ENCODE data around the gene SP2.

SP2 gene

DNA sequence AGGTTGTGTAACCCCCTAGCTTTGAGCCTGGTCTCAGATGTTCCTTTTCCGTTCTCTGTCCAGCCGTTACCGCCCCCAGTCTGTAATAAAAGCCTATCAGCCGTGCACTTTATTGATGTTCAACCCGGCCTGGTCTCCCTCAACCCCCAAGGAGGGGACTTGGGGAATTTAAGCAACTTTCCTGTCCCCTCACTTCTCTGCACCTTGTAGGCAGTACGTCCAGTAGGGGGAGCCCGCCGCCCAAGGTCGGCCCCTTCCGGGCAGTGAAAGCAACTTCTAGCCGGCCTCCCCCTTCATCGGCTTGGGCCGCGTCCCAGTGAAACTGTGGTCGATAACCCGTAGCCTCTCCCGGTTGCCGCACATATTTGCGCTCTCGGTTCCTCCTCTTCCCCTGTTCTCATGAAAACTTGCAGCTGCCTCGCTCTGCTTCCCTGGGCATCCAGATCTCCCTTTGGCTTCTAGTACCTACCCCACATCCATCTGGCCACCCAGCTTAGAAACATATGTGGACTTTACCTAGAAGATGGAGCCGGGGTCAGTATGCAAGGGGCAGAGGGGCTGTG lies 53.2 kb downstream of the SP2 start:
- no peaks in the 10 kb centered on the region for H3K9me3 ChIP-seq (ENCODE audit: control insufficient read depth, low read depth, low read length)
- no peak overlapping the region for H3K27ac ChIP-seq (ENCODE audit: low read length)
- H3K27me3 ChIP-seq (ENCODE audit: control insufficient read depth, insufficient read depth, low read length) = no peaks in the 10 kb centered on the region
- H3K4me1 ChIP-seq (ENCODE audit: control insufficient read depth, low read depth, low read length) = peaks cover 8% of the 10 kb centered on the region
- H3K4me3 ChIP-seq (ENCODE audit: low read length) = peak overlapping the region; percentile 49
- H3K9ac ChIP-seq (ENCODE audit: low read length) = peak overlapping the region; percentile 12
- H3K36me3 ChIP-seq (ENCODE audit: control insufficient read depth, low read depth, low read length) = no peaks in the 10 kb centered on the region

DNA sequence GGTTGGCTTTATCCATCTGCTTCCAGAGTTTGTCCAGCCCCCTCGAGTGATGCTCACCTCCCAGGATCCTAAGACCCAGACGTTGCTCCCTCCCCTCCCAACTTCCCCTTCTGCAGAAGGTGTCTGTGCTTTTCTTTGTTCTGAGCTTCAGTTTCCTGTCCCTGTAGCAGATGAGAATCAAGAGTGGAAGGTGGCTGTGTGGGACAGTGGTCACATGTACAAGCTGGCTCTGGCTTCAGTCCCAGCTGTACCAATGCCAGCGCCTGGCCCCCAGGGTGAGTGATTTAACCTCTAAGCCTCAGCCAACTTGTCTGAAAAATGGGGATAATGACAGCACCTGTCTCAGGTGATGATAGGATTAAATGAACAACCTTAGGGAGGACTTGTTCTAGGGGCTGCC lies 53.9 kb downstream of the SP2 start:
- no peak overlapping the region for H3K27ac ChIP-seq (ENCODE audit: low read length)
- peak overlapping the region; percentile 49 for H3K4me3 ChIP-seq (ENCODE audit: low read length)
- no peaks in the 10 kb centered on the region for H3K27me3 ChIP-seq (ENCODE audit: control insufficient read depth, insufficient read depth, low read length)
- H3K36me3 ChIP-seq (ENCODE audit: control insufficient read depth, low read depth, low read length) = no peaks in the 10 kb centered on the region
- H3K4me1 ChIP-seq (ENCODE audit: control insufficient read depth, low read depth, low read length) = peaks cover 8% of the 10 kb centered on the region
- H3K9me3 ChIP-seq (ENCODE audit: control insufficient read depth, low read depth, low read length) = no peaks in the 10 kb centered on the region
- H3K9ac ChIP-seq (ENCODE audit: low read length) = no peak overlapping the region

DNA sequence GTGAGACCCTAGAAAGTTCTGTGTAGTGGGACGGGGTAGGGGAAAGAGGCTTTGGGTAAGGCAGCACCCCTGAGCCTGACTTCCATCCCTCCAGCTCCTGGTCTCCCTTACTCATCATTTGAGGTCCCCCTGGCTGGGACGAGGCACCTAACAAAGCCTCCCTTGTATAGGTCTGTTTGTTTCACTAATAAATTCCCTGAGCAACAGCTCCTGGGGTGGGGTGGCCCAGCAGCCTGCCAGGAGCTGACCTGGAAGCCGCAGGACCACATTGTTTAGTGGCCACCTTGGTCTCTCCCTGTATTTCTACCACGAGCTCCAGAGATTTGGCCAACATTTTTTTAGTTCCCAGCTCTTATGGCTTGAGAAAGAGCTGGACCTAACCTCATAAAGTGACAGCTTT lies 54.4 kb downstream of the SP2 start:
- Histone ChIP-seq H3K4me1 (ENCODE audit: control insufficient read depth, low read depth, low read length) (peaks cover 8% of the 10 kb centered on the region), H3K27me3 (ENCODE audit: control insufficient read depth, insufficient read depth, low read length) (no peaks in the 10 kb centered on the region), H3K9ac (ENCODE audit: low read length) (no peak overlapping the region), H3K36me3 (ENCODE audit: control insufficient read depth, low read depth, low read length) (no peaks in the 10 kb centered on the region), H3K4me3 (ENCODE audit: low read length) (no peak overlapping the region), H3K27ac (ENCODE audit: low read length) (no peak overlapping the region), H3K9me3 (ENCODE audit: control insufficient read depth, low read depth, low read length) (no peaks in the 10 kb centered on the region)

DNA sequence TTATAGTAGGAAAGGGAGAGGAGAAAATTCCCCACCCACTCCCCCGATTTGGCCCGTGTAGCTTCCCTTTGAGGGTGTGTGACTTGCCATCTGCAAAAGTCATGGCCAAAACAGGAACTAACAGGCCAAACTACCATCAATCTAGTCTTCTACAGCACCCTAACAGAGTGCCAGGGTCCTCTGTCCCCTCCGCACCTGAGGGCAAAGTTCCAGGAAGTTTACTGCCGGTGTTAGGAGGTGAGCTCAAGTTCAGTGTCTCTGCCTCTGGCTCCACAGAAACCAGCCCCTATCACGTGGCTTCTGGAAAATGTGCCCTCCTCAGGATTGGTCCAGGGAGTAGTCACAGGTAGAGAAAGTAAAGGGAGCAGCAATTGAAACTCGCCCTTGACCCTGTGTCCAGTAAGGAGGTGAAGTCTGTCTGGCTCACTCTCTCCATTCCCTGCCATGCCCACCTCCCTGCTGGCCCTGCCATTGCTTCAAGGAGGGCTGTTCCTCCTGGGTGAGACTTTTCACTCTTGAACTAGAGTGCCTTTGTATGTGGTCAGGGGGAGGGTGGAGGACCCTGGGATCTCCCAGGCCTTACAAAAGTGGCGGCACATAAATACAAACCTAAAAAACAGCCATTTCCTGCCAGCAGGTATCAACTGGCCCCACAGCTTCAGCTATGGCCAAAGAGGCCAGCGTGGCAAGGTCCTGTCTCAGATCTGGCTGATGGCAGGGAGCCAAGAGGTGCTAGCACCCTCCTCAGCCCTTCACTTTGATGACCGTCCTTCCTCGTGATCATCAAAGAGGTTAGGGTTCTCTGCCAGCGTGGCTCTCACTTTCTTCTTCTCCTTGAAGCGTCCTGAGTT lies 56.4 kb downstream of the SP2 start:
- Histone ChIP-seq H3K9me3 (ENCODE audit: control insufficient read depth, low read depth, low read length) (no peaks in the 10 kb centered on the region), H3K4me3 (ENCODE audit: low read length) (no peak overlapping the region), H3K9ac (ENCODE audit: low read length) (no peak overlapping the region), H3K27me3 (ENCODE audit: control insufficient read depth, insufficient read depth, low read length) (no peaks in the 10 kb centered on the region), H3K36me3 (ENCODE audit: control insufficient read depth, low read depth, low read length) (no peaks in the 10 kb centered on the region), H3K4me1 (ENCODE audit: control insufficient read depth, low read depth, low read length) (peaks cover 14% of the 10 kb centered on the region), H3K27ac (ENCODE audit: low read length) (no peak overlapping the region)

DNA sequence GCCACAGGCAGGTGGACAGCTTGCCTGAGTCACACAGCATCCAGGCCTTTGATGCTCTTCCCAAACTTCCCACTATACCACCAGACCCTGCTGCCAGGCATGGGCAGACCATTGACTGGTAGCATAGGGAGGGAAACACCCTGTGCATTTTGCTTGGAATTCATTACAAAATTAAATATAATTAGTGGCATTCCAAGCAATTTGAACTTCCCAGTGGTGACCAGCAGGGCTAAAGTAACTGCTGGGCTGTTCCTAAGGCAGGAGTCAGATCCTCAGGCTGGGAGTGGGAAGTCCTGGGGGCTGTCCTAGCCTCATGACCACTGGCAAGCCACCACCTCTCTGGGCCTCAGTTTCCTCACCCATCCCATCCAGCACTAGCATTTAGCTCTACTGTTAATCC lies 57.9 kb downstream of the SP2 start:
- Histone ChIP-seq H3K36me3 (ENCODE audit: control insufficient read depth, low read depth, low read length) (no peaks in the 10 kb centered on the region), H3K4me1 (ENCODE audit: control insufficient read depth, low read depth, low read length) (peaks cover 22% of the 10 kb centered on the region), H3K27me3 (ENCODE audit: control insufficient read depth, insufficient read depth, low read length) (no peaks in the 10 kb centered on the region), H3K4me3 (ENCODE audit: low read length) (no peak overlapping the region), H3K9me3 (ENCODE audit: control insufficient read depth, low read depth, low read length) (no peaks in the 10 kb centered on the region), H3K27ac (ENCODE audit: low read length) (no peak overlapping the region), H3K9ac (ENCODE audit: low read length) (no peak overlapping the region)

DNA sequence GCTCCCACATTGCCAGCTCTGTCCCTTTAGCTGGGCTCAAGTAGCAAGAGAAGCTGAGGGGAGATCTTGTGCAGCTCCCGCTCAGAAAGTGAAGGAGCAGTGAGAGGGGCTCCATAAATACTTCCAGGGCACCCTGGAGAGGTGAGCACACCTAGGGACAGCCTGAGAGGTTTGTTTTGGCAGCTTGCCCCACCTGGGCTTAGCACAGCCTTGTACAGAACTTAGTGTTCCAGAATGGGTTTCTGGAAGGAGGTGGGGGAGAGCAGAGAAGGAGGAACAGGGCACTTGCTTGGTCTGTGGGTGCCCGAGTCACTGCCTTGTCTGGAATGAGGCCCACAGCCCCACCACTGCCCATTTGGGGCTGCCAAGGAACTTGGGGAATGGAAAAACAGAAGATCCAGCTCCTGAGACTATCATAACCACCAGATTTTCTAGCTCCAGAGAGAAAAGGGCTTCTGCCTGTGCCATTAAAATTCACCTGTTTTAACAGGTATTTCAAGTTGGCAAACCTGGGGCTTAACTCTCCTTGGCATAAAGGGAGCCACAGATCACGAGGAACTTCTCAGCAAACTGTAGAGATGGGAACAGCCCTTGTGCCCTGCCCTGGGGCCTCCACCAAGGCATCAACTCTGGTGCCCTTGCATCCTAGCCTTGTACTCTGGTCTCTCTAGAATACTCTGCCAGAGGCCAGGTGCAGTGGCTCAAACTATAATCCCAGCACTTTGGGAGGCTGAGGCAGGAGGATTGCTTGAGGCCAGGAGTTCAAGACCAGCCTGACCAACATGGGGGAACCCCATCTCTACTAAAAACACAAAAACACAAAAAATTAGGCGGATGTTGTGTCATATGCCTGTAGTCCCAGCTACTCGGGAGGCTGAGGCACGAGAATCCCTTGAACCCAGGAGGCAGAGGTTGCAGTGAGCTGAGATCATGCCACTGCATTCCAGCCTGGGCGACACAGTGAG lies 59.7 kb downstream of the SP2 start:
- Histone ChIP-seq H3K9ac (ENCODE audit: low read length) (no peak overlapping the region), H3K4me3 (ENCODE audit: low read length) (no peak overlapping the region), H3K36me3 (ENCODE audit: control insufficient read depth, low read depth, low read length) (no peaks in the 10 kb centered on the region), H3K27ac (ENCODE audit: low read length) (no peak overlapping the region), H3K9me3 (ENCODE audit: control insufficient read depth, low read depth, low read length) (no peaks in the 10 kb centered on the region), H3K4me1 (ENCODE audit: control insufficient read depth, low read depth, low read length) (peaks cover 16% of the 10 kb centered on the region), H3K27me3 (ENCODE audit: control insufficient read depth, insufficient read depth, low read length) (no peaks in the 10 kb centered on the region)

DNA sequence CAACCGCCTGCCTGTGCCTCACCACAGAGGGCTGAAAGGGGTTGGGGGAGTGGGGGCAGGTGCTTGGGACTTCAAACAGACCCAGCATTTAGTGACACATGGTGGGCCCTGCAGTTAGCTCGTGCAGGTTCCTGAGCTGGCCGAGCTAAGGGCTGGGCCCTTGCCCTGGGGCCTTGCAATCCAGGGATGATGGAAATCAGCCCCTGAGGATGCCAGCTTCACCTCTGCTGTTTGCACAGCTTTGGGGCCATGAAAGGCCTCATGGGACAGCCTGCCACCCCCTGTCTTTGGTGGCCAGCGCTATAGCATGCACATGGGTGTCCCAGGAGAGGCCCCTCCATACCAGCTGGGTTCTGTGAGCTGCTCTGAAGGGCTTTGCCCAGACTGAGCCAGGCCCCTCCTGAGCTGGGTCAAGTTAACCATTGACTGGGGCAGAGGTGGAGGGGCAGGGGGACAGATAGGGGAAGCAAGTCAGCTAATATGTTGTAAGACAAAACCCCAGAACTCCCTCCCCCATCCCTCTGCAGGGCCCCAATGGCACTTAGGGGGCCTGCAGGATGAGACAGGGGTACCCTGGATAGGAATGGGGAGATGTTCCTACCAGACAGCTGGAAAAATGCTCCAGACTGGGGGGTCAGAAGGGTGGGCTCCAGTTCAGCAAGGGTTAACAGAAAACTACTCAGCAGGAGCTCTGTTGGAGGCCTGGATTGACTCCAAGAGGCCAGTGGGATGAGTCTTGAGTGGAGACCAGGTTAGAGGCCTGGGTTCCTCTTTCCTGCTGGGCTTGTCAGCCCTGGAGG lies 61.0 kb downstream of the SP2 start:
- Histone ChIP-seq H3K36me3 (ENCODE audit: control insufficient read depth, low read depth, low read length) (no peaks in the 10 kb centered on the region), H3K9ac (ENCODE audit: low read length) (no peak overlapping the region), H3K9me3 (ENCODE audit: control insufficient read depth, low read depth, low read length) (no peaks in the 10 kb centered on the region), H3K4me1 (ENCODE audit: control insufficient read depth, low read depth, low read length) (peaks cover 16% of the 10 kb centered on the region), H3K27me3 (ENCODE audit: control insufficient read depth, insufficient read depth, low read length) (no peaks in the 10 kb centered on the region), H3K4me3 (ENCODE audit: low read length) (peak overlapping the region; percentile 41), H3K27ac (ENCODE audit: low read length) (no peak overlapping the region)

DNA sequence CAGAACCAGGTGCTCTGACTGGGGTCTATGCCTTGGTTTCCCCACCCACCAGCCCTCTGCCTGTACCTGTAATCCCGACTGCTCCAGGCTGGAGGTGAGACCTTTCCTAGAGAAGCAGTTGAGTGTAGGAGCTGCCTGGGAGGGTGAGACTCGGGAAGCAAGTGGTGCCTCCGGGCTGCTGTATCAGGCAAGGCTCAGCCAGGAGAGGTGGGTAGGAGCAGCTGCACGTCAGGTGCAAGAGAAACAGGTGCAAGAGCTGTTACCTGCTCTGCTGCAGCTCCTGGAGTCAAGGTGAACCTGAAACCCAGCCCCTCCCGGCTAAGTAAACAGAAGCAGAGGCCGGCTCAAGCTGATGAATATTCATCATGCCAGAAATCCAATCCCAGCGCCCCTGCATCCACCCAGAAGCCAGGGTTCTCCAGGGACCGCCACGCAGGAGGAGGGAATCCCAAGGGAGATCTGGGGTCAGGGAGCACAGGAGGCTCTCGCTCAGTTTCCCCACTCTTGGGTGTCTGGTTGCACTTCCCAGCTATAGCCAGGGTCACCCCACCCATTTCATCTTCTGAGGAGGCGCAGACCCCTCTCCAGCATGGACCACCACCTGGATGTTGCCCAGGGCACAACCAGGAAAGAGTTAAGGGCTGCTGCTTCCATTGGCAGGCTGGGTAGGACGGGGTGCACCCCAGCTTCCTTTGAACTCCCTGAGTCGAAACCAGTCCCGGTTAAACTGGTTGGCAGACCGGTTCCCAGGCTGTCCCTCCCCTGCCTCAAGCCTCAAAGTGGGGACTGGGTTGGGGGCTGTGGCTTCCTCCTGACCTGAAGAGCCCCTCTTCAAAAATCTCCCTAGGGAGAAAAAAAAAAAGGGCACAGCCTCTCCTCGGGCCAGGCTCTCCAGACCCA lies 61.8 kb downstream of the SP2 start, which contains the start of gene PRR15L:
Gene PRR15L, minus strand, starts transcription at position 293 of the 900 bp plus-strand sequence. CDS start 4,649 bp downstream, outside the sequence.
- Histone ChIP-seq H3K27ac (ENCODE audit: low read length) (no peak within 1 kb of the TSS), H3K9ac (ENCODE audit: low read length) (no peak within 1 kb of the TSS), H3K4me3 (ENCODE audit: low read length) (peak within 1 kb of the TSS; percentile 41), H3K9me3 (ENCODE audit: control insufficient read depth, low read depth, low read length) (no peaks in the 10 kb centered on the region), H3K36me3 (ENCODE audit: control insufficient read depth, low read depth, low read length) (no peaks in the 10 kb centered on the region), H3K4me1 (ENCODE audit: control insufficient read depth, low read depth, low read length) (peaks cover 16% of the 10 kb centered on the region), H3K27me3 (ENCODE audit: control insufficient read depth, insufficient read depth, low read length) (no peaks in the 10 kb centered on the region)

DNA sequence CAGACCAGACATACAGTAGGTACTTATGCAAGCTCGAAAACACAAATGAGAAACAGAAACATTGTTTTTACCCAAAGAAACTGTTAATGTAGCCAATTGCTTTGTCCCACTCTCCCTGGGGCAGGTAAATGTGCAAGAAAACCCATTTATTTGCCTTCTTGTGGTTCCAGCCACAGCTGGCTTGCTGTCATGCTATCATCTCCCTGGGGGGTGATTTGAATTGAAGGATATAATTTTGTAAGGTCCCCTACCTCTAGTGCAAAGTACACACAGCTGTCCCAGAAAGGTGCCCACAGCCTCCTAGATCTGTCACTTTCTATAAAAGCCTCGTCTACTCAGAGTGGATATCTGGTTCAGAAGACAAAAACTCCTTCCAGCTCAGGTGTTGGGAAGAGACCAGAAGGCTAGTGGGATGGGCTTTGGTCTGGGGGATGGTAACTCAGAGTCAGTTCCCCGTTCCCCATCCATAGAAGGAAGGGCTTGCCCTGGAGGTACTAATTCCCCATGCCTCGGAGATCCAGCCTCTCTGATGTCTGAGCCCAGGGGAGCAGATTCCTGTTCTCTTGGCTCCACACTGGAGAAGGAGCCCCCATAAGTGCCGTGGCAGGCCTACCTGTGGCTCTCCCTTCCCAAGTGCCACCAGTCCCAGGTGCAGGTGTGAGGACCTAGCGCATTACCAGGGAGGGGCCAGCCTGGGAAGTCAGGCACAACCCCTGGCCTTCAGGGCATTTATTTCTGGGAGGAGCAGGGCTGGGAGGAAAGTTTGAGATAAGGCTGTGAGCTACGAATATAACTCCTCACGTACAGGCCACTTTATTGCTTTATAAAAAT lies 64.0 kb downstream of the SP2 start:
- Histone ChIP-seq H3K27me3 (ENCODE audit: control insufficient read depth, insufficient read depth, low read length) (no peaks in the 10 kb centered on the region), H3K4me1 (ENCODE audit: control insufficient read depth, low read depth, low read length) (peaks cover 16% of the 10 kb centered on the region), H3K27ac (ENCODE audit: low read length) (no peak overlapping the region), H3K4me3 (ENCODE audit: low read length) (no peak overlapping the region), H3K9me3 (ENCODE audit: control insufficient read depth, low read depth, low read length) (no peaks in the 10 kb centered on the region), H3K9ac (ENCODE audit: low read length) (no peak overlapping the region), H3K36me3 (ENCODE audit: control insufficient read depth, low read depth, low read length) (no peaks in the 10 kb centered on the region)

DNA sequence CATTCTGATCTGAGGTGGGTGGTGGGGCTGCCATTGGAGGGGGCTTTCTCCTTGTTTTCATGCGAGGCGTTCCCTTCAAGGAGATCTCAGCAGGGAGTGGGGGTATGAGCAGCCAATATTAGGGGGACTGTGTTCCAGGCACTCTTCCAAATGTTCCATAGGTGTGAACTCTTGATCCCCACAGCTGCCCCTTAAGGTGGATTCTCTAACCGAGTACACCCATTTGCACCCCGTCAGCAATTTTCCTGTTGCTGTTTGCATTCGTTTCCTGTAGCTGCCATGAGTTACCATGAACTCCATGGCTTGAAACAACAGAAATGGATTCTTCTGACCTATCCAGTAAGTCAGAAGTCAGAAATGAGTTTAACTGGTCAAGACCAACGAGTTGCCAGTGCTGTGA lies 65.4 kb downstream of the SP2 start:
- peaks cover 16% of the 10 kb centered on the region for H3K4me1 ChIP-seq (ENCODE audit: control insufficient read depth, low read depth, low read length)
- H3K9ac ChIP-seq (ENCODE audit: low read length) = no peak overlapping the region
- H3K27ac ChIP-seq (ENCODE audit: low read length) = no peak overlapping the region
- H3K9me3 ChIP-seq (ENCODE audit: control insufficient read depth, low read depth, low read length) = no peaks in the 10 kb centered on the region
- H3K4me3 ChIP-seq (ENCODE audit: low read length) = no peak overlapping the region
- no peaks in the 10 kb centered on the region for H3K27me3 ChIP-seq (ENCODE audit: control insufficient read depth, insufficient read depth, low read length)
- no peaks in the 10 kb centered on the region for H3K36me3 ChIP-seq (ENCODE audit: control insufficient read depth, low read depth, low read length)

Measured in iPS-18a (cell line).